GM12891 (cell line): ENCODE results near the gene TLK2.
A peak's percentile ranks its signal among the peaks of the same experiment; 100 is the strongest.
"Not testable (repeated sequence)": the region's sequence is repeated elsewhere in the genome, so short reads cannot be mapped to it uniquely, and the experiment has no call there.

ENCODE experiments used
- DNase-seq: peaks from one replicate; pipeline ENCODE4 v3.0.0; 2011; ENCODE audit warnings: low spot score; ENCODE audit not compliant: insufficient read length
- FAIRE-seq: peaks from 2 replicates; lab custom pipeline; 2011; peaks lifted over from hg19 to GRCh38; lab: Jason Lieb, UNC
- PAX5 ChIP-seq: IDR thresholded peaks from 2 replicates; pipeline ENCODE4 v1.6.1; 2011; ENCODE audit warnings: low read length, moderate library complexity, mild to moderate bottlenecking; ENCODE audit not compliant: insufficient read depth, severe bottlenecking
- POLR2A ChIP-seq: IDR thresholded peaks from 2 replicates; pipeline ENCODE4 v1.6.1; 2011; ENCODE audit warnings: low read depth, low read length, control low read depth
- SPI1 ChIP-seq: IDR thresholded peaks from 2 replicates; pipeline ENCODE4 v1.6.1; 2011; ENCODE audit warnings: low read depth, low read length, control low read depth

The TLK2 gene

GRCh38 chr17:62477718-62478408 lies 762 bp upstream of the TLK2 start:
- peak; percentile 39 for DNase-seq
- 0 out of 2 replicates have a peak, but pooled peaks have one; percentile 26 for TF ChIP-seq POLR2A
- FAIRE-seq = peak; percentile 41

- FAIRE-seq = not testable (repeated sequence)
- DNase-seq = peak; percentile 24
Observed at GRCh38 chr17:62478880-62479638, 434 bp downstream of the TLK2 start.

GRCh38 chr17:62479639-62480258 lies 1.1 kb downstream of the TLK2 start:
- DNase-seq, FAIRE-seq: not testable (repeated sequence)
- peak; percentile 40; the same call in 1 of the 2 replicates for TF ChIP-seq SPI1

GRCh38 chr17:62482553-62482952 lies 3.9 kb downstream of the TLK2 start:
- FAIRE-seq, DNase-seq: not testable (repeated sequence)

- FAIRE-seq, DNase-seq: not testable (repeated sequence)
Observed at GRCh38 chr17:62490990-62491389, 12.4 kb downstream of the TLK2 start.

- DNase-seq, FAIRE-seq: not testable (repeated sequence)
Observed at GRCh38 chr17:62493049-62493655, 14.5 kb downstream of the TLK2 start.

GRCh38 chr17:62494073-62494472 lies 15.4 kb downstream of the TLK2 start:
- not testable (repeated sequence) for DNase-seq, FAIRE-seq
- peak; percentile 67 for TF ChIP-seq PAX5

GRCh38 chr17:62496344-62496743 lies 17.7 kb downstream of the TLK2 start:
- FAIRE-seq, DNase-seq: not testable (repeated sequence)

GRCh38 chr17:62498796-62499195 lies 20.2 kb downstream of the TLK2 start:
- not testable (repeated sequence) for DNase-seq, FAIRE-seq

GRCh38 chr17:62500463-62500862 lies 21.8 kb downstream of the TLK2 start:
- not testable (repeated sequence) for DNase-seq, FAIRE-seq

GRCh38 chr17:62504857-62505256 lies 26.2 kb downstream of the TLK2 start:
- FAIRE-seq, DNase-seq: not testable (repeated sequence)

- FAIRE-seq, DNase-seq: not testable (repeated sequence)
Observed at GRCh38 chr17:62507191-62507836, 28.7 kb downstream of the TLK2 start.

- DNase-seq, FAIRE-seq: not testable (repeated sequence)
Observed at GRCh38 chr17:62510247-62510819, 31.7 kb downstream of the TLK2 start.

GRCh38 chr17:62511014-62511413 lies 32.4 kb downstream of the TLK2 start:
- not testable (repeated sequence) for FAIRE-seq, DNase-seq

GRCh38 chr17:62516376-62516775 lies 37.8 kb downstream of the TLK2 start:
- FAIRE-seq, DNase-seq: not testable (repeated sequence)

GRCh38 chr17:62521295-62521694 lies 42.7 kb downstream of the TLK2 start:
- not testable (repeated sequence) for DNase-seq

GRCh38 chr17:62524077-62524476 lies 45.5 kb downstream of the TLK2 start:
- DNase-seq, FAIRE-seq: not testable (repeated sequence)

More at GRCh38 chr17:62521295-62521694, 42.7 kb downstream of the TLK2 start:
- FAIRE-seq = not testable (repeated sequence)

- DNase-seq, FAIRE-seq: not testable (repeated sequence)
Observed at GRCh38 chr17:62525317-62525716, 46.7 kb downstream of the TLK2 start.
